DND-41 (cell line): ENCODE measurements around the gene B3GALT4.

Experiments used
- ATAC-seq: fragments of 200-7000 bp; cut with Tn5 transposase; 3 replicates; pipeline ENCODE4 v1.9.1; 2021; ENCODE audit warnings: low read depth; ENCODE audit not compliant: insufficient read depth
- DNase-seq: peaks from one replicate; pipeline ENCODE4 v3.0.0-alpha.2; 2020
- H2AFZ ChIP-seq: 2 replicates; pipeline ENCODE4 v1.6.0; 2012; ENCODE audit warnings: low read depth, low read length
- H3K27ac ChIP-seq: 2 replicates; pipeline ENCODE4 v1.5.1; 2012; ENCODE audit warnings: low read length, inconsistent platforms
- H3K27me3 ChIP-seq: fragments of 200-600 bp; sonication (generic); 2 replicates; pipeline ENCODE4 v1.6.0; 2012; ENCODE audit warnings: low read length, mild to moderate bottlenecking, inconsistent platforms; ENCODE audit not compliant: insufficient read depth, poor library complexity
- H3K36me3 ChIP-seq: 2 replicates; pipeline ENCODE4 v1.5.1; 2012; ENCODE audit warnings: low read length, inconsistent platforms; ENCODE audit not compliant: insufficient read depth
- H3K4me1 ChIP-seq: 2 replicates; pipeline ENCODE4 v1.5.1; 2012; ENCODE audit warnings: mild to moderate bottlenecking, low read length; ENCODE audit not compliant: insufficient read depth
- H3K4me2 ChIP-seq: 2 replicates; pipeline ENCODE4 v1.6.0; 2012; ENCODE audit warnings: mild to moderate bottlenecking, moderate library complexity, low read length, inconsistent platforms; ENCODE audit not compliant: insufficient read depth
- H3K4me3 ChIP-seq, 2 experiments: fragments of 200-600 bp in 1 of 2; shearing (Covaris generic) in 1 of 2; 2 replicates each; pipeline ENCODE4 v1.5.1; 2012 to 2016; ENCODE audit warnings: inconsistent platforms in 2 of 2, low read length in 2 of 2, mild to moderate bottlenecking in 2 of 2, low read depth in 1 of 2, moderate library complexity in 1 of 2
- H3K79me2 ChIP-seq: 2 replicates; pipeline ENCODE4 v1.6.0; 2012; ENCODE audit warnings: low read length, inconsistent platforms; ENCODE audit not compliant: insufficient read depth
- H3K9ac ChIP-seq: 2 replicates; pipeline ENCODE4 v1.6.0; 2012; ENCODE audit warnings: low read depth, mild to moderate bottlenecking, inconsistent platforms, low read length, moderate library complexity
- H3K9me3 ChIP-seq: 2 replicates; pipeline ENCODE4 v1.5.1; 2012; ENCODE audit warnings: low read length, moderate library complexity, mild to moderate bottlenecking, inconsistent platforms; ENCODE audit not compliant: insufficient read depth, severe bottlenecking
- H4K20me1 ChIP-seq: 2 replicates; pipeline ENCODE4 v1.6.0; 2012; ENCODE audit warnings: low read length; ENCODE audit not compliant: insufficient read depth
- CTCF ChIP-seq: IDR thresholded peaks from 2 replicates; pipeline ENCODE4 v1.5.1; 2012; ENCODE audit warnings: borderline replicate concordance, low read length, moderate library complexity, mild to moderate bottlenecking; ENCODE audit not compliant: poor library complexity, severe bottlenecking; ENCODE audit errors: extremely low read depth
- EZH2 ChIP-seq: IDR thresholded peaks from 3 replicates; pipeline ENCODE4 v1.6.1; 2012; ENCODE audit warnings: borderline replicate concordance, low read depth, mild to moderate bottlenecking, moderate library complexity, low read length, inconsistent platforms; ENCODE audit not compliant: severe bottlenecking

The B3GALT4 gene

GRCh38 chr6:33276581-33276863, 401 bp upstream of the B3GALT4 start:
- Histone ChIP-seq H4K20me1 (peaks cover 51% of the 10 kb centered on the region), H3K9me3 (no peaks in the 10 kb centered on the region), H3K79me2 (peaks cover 47% of the 10 kb centered on the region), H3K4me3 (peak overlapping the region; percentile 19 to 66; a peak in 3 of 4 replicates), H3K4me2 (peak overlapping the region; percentile 78), H3K36me3 (peaks cover 85% of the 10 kb centered on the region), H3K9ac (peak overlapping the region; percentile 75), H3K4me1 (peaks cover 58% of the 10 kb centered on the region), H2AFZ (0 out of 2 replicates have a peak overlapping the region, but pooled peaks have one; percentile 77), H3K27me3 (no peaks in the 10 kb centered on the region), H3K27ac (peak overlapping the region; percentile 83)
- ATAC-seq (no peak), DNase-seq (no peak)
- TF ChIP-seq EZH2 (no peak), CTCF (no peak)

- Histone ChIP-seq H3K4me1 (peaks cover 54% of the 10 kb centered on the region), H3K9ac (peak overlapping the region; percentile 75), H3K36me3 (peaks cover 87% of the 10 kb centered on the region), H3K79me2 (peaks cover 37% of the 10 kb centered on the region), H3K4me3 (peak overlapping the region; percentile 19 to 66; a peak in 3 of 4 replicates), H4K20me1 (peaks cover 44% of the 10 kb centered on the region), H3K27me3 (no peaks in the 10 kb centered on the region), H3K27ac (peak overlapping the region; percentile 83), H3K9me3 (no peaks in the 10 kb centered on the region), H2AFZ (peak overlapping the region; percentile 77; the same call in 1 of the 2 replicates), H3K4me2 (peak overlapping the region; percentile 78)
- TF ChIP-seq EZH2 (no peak), CTCF (peak; percentile 56)
- DNase-seq: peak; percentile 53
- ATAC-seq: peak; percentile 20; the same call in 2 of the 3 replicates
Measured at GRCh38 chr6:33277663-33278391, 904 bp downstream of the B3GALT4 start.

- no peak for DNase-seq
- no peak overlapping the region; the same call in 1 of the 2 replicates for H3K9ac ChIP-seq
- no peaks in the 10 kb centered on the region for H3K9me3 ChIP-seq
- 0 out of 2 replicates have a peak overlapping the region, but pooled peaks have one; percentile 22 for H3K27ac ChIP-seq
- H2AFZ ChIP-seq: no peak overlapping the region
- peaks cover 48% of the 10 kb centered on the region for H3K4me1 ChIP-seq
- H3K4me3 ChIP-seq: no peak overlapping the region
- peaks cover 31% of the 10 kb centered on the region for H3K79me2 ChIP-seq
- peak overlapping the region; percentile 78; the same call in 1 of the 2 replicates for H3K4me2 ChIP-seq
- no peak for ATAC-seq
- H3K36me3 ChIP-seq: peaks cover 86% of the 10 kb centered on the region
- H3K27me3 ChIP-seq: no peaks in the 10 kb centered on the region
- TF ChIP-seq EZH2: no peak
- no peak for TF ChIP-seq CTCF
- H4K20me1 ChIP-seq: peaks cover 39% of the 10 kb centered on the region
Measured at GRCh38 chr6:33278392-33278741, 1.4 kb downstream of the B3GALT4 start.
